Astrocyte (in vitro differentiated cells and primary cell): ENCODE measurements around the gene PIK3C2G.

Source experiments
- EZH2 ChIP-seq: IDR thresholded peaks from 2 replicates; pipeline ENCODE4 v1.6.1; 2012; ENCODE audit warnings: mild to moderate bottlenecking, low read length, inconsistent platforms; ENCODE audit not compliant: insufficient read depth
- TF ChIP-seq, protein P1 (sequence below): IDR thresholded peaks from 2 replicates; pipeline ENCODE4 v1.5.1; 2011; ENCODE audit warnings: low read depth, mild to moderate bottlenecking, inconsistent platforms, low read length, moderate library complexity; ENCODE audit not compliant: insufficient read depth

DNA sequence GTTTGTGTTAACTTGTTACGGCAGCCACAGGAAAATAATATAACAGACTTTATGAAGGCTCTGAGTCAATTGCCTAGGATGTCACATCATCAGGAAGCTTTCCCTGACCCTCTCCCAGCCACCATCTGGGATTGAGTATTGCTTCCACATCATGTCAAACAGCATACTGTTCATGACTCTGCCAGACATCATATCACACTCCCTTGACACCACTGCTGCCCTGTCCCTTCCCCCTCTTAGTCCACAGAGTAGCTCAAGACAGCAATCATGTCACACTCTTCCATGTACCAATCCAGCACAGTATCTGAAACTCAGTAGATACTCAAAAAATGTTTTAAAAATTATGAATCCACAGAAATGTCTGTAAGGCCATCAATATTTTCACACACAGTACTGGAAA is 168.0 kb downstream of the PIK3C2G start:
- TF ChIP-seq, protein P1, sequence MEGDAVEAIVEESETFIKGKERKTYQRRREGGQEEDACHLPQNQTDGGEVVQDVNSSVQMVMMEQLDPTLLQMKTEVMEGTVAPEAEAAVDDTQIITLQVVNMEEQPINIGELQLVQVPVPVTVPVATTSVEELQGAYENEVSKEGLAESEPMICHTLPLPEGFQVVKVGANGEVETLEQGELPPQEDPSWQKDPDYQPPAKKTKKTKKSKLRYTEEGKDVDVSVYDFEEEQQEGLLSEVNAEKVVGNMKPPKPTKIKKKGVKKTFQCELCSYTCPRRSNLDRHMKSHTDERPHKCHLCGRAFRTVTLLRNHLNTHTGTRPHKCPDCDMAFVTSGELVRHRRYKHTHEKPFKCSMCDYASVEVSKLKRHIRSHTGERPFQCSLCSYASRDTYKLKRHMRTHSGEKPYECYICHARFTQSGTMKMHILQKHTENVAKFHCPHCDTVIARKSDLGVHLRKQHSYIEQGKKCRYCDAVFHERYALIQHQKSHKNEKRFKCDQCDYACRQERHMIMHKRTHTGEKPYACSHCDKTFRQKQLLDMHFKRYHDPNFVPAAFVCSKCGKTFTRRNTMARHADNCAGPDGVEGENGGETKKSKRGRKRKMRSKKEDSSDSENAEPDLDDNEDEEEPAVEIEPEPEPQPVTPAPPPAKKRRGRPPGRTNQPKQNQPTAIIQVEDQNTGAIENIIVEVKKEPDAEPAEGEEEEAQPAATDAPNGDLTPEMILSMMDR, result no peak
- no peak for TF ChIP-seq EZH2
